Measurements from ENCODE around the gene ENPP6. TPM values are rescaled to one million over a fixed set of nuclear protein-coding genes. Genes with fewer than 3 reads are reported as not detected.

The ENPP6 gene
- total RNA-seq, 1 experiment from 2014 or later = not detected

DNA sequence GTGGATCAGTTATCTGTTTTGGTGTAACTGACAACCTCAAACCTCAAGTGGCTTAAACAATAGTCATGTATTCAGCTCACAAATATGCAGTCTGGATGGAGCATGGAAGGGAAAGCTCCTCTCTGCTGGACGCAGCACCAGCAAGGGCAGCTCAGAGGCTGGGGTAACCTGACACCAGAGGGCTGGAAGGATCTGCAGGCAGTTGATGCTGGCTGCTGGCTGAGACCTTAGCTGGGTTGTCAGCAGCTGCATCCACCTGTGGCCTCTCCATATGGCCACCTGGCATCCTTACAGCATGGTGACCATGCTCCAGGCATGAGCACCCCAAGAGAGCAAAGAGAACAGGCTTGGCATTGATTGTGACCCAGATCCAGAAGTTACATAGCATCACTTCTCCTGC, 46.7 kb downstream of the ENPP6 start:
- H3K4me1 Mint-ChIP-seq (ENCODE audit: insufficient read depth, unreplicated experiment) = no peaks in the 10 kb centered on the region
- H3K27ac Mint-ChIP-seq (ENCODE audit: low read depth, unreplicated experiment) = no peak overlapping the region
- ChIA-PET CTCF (interaction anchor here (0.7 to 2.4 kb wide), 4 partner anchors 29 to 330 kb away, joined by 3 to 13 read pairs (median 4); no protein-coding TSS in a partner anchor), POLR2A (interaction anchor here (0.6 to 0.7 kb wide), 2 partner anchors 10 to 11 kb away, joined by 3 to 5 read pairs; no protein-coding TSS in a partner anchor)
- peak; percentile 34 for DNase-seq (ENCODE audit: unreplicated experiment)
- H3K36me3 Mint-ChIP-seq (ENCODE audit: insufficient read depth, unreplicated experiment) = no peaks in the 10 kb centered on the region
- BruUV-seq (replicated peaks) = no TSS peak
- H3K4me3 Mint-ChIP-seq (ENCODE audit: unreplicated experiment) = no peak overlapping the region
- H3K9me3 Mint-ChIP-seq (ENCODE audit: unreplicated experiment) = no peaks in the 10 kb centered on the region
- TF ChIP-seq, protein P1, sequence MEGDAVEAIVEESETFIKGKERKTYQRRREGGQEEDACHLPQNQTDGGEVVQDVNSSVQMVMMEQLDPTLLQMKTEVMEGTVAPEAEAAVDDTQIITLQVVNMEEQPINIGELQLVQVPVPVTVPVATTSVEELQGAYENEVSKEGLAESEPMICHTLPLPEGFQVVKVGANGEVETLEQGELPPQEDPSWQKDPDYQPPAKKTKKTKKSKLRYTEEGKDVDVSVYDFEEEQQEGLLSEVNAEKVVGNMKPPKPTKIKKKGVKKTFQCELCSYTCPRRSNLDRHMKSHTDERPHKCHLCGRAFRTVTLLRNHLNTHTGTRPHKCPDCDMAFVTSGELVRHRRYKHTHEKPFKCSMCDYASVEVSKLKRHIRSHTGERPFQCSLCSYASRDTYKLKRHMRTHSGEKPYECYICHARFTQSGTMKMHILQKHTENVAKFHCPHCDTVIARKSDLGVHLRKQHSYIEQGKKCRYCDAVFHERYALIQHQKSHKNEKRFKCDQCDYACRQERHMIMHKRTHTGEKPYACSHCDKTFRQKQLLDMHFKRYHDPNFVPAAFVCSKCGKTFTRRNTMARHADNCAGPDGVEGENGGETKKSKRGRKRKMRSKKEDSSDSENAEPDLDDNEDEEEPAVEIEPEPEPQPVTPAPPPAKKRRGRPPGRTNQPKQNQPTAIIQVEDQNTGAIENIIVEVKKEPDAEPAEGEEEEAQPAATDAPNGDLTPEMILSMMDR (IDR thresholded peaks at IDR 0.05; ENCODE audit: unreplicated experiment) = no peak
- H3K27me3 Mint-ChIP-seq (ENCODE audit: insufficient read depth, unreplicated experiment) = no peaks in the 10 kb centered on the region
- intact Hi-C loops (cut with micrococcal nuclease) = no loop called here

DNA sequence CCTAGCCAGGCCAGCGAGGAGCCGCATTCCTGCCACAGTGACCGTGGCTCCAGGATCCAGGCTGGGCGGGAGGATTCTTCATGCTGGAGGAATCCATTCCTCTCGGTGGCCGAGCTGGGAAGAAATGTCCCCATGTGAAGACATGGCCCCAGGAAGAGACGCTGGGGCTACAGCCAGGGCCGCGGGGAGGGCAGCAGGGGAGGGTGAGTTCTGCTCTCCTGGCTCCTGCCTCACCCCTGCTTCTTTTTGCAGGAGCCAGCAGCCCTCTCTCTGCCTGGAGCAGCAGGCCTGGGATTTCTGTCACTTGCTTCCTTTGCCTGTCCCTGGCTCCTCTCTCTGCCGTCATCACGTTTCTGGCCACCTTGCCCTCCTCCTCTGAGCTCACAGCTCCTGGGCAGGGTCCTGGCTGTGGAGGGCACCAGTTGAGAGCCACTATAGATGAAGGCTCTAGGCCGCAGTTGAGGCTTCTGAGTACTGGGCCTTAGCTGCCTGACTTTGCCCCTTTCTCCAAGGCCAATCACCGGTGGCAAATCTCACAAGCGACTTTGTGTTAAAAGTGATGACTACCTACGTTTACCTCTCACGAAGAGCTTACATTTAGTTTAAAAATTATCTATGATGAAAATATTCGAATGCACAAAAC, 48.3 kb downstream of the ENPP6 start:
- CTCF ChIA-PET = interaction anchor here (0.7 to 8.0 kb wide), 8 partner anchors 9 to 338 kb away, joined by 3 to 98 read pairs (median 6); partner anchors contain the start of gene ENPP6

DNA sequence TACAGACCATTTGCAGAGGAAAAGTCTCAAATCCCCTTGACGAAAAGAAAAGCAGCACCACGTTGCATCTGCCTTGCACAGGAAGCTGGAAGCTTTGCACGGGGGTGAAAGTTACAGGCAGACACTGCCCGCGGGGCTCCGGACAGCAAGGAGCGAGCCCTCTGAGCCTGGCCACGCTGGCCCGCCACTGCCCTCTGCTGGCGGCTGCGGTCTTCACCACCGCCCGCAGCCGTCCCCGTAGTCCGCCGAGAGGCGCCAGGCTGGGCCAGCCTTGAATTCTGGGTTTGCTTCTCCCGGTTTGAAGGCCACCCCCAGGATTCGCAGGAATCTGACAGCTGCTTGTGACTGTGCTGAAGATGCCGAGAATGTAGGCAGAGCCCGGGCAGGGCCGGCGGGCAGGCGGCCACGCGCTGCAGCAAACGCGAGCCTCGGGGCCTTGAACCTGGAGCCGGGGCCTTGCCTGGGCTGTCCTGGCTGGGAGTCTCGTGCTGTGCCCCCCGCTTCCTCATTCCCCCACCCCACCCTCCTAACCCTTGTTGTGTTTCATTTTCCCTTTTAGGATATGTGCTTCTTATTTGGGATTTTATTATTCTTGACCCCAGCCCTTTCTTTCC, 49.2 kb downstream of the ENPP6 start:
- Mint-ChIP-seq H3K4me1 (ENCODE audit: insufficient read depth, unreplicated experiment) (no peaks in the 10 kb centered on the region), H3K36me3 (ENCODE audit: insufficient read depth, unreplicated experiment) (no peaks in the 10 kb centered on the region), H3K27me3 (ENCODE audit: insufficient read depth, unreplicated experiment) (no peaks in the 10 kb centered on the region), H3K27ac (ENCODE audit: low read depth, unreplicated experiment) (no peak overlapping the region), H3K9me3 (ENCODE audit: unreplicated experiment) (no peaks in the 10 kb centered on the region), H3K4me3 (ENCODE audit: unreplicated experiment) (no peak overlapping the region)
- intact Hi-C loops (cut with micrococcal nuclease) = loop anchor here (1.0 to 5.0 kb wide), 4 partner anchors 66 to 696 kb away; no protein-coding TSS in a partner anchor
- peak; percentile 61 for DNase-seq (ENCODE audit: unreplicated experiment)
- CTCF ChIA-PET = interaction anchor here (0.5 to 8.0 kb wide), 31 partner anchors 9 to 1640 kb away, joined by 3 to 98 read pairs (median 5); partner anchors contain the start of gene ENPP6
- POLR2A ChIA-PET = interaction anchor here (0.6 kb wide), 1 partner anchor 226 kb away, joined by 3 read pairs; no protein-coding TSS in a partner anchor
- no TSS peak for BruUV-seq (replicated peaks)
- TF ChIP-seq, protein P1 (IDR thresholded peaks at IDR 0.05; ENCODE audit: unreplicated experiment) = peak; percentile 95

More for the DNA sequence above, 48.3 kb downstream of the ENPP6 start:
- H3K27ac Mint-ChIP-seq (ENCODE audit: low read depth, unreplicated experiment) = no peak overlapping the region
- no peaks in the 10 kb centered on the region for H3K27me3 Mint-ChIP-seq (ENCODE audit: insufficient read depth, unreplicated experiment)
- no peaks in the 10 kb centered on the region for H3K9me3 Mint-ChIP-seq (ENCODE audit: unreplicated experiment)
- POLR2A ChIA-PET = interaction anchor here (0.6 to 0.9 kb wide), 2 partner anchors 28 to 291 kb away, joined by 3 read pairs; no protein-coding TSS in a partner anchor
- intact Hi-C loops (cut with micrococcal nuclease) = loop anchor here (2.0 to 5.0 kb wide), 2 partner anchors 67 to 81 kb away; no protein-coding TSS in a partner anchor
- no peaks in the 10 kb centered on the region for H3K36me3 Mint-ChIP-seq (ENCODE audit: insufficient read depth, unreplicated experiment)
- TF ChIP-seq, protein P1 (IDR thresholded peaks at IDR 0.05; ENCODE audit: unreplicated experiment) = no peak
- DNase-seq (ENCODE audit: unreplicated experiment) = no peak
- no peaks in the 10 kb centered on the region for H3K4me1 Mint-ChIP-seq (ENCODE audit: insufficient read depth, unreplicated experiment)
- no TSS peak for BruUV-seq (replicated peaks)
- H3K4me3 Mint-ChIP-seq (ENCODE audit: unreplicated experiment) = no peak overlapping the region

DNA sequence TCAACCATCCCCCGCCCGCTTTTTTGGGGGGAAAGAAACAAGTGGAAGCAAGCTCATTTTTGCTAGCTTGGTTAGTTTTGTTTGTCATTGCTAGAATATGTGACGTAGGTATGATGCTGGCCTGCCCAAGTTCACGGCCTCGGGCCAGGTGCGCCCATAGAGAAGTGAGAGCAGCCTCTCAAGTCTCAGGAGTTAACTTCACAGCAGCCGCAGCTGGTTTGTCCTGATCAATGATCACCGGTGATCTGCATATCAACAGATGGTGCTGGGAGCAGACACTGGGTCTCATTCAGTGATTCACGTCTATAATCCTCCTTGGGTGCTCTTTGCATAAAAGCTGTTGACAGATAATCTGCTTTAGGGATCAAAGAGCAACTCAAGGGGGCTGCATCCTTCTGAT, 50.1 kb downstream of the ENPP6 start:
- Mint-ChIP-seq H3K27me3 (ENCODE audit: insufficient read depth, unreplicated experiment) (peaks cover 2% of the 10 kb centered on the region), H3K4me1 (ENCODE audit: insufficient read depth, unreplicated experiment) (no peaks in the 10 kb centered on the region), H3K27ac (ENCODE audit: low read depth, unreplicated experiment) (no peak overlapping the region), H3K36me3 (ENCODE audit: insufficient read depth, unreplicated experiment) (no peaks in the 10 kb centered on the region), H3K4me3 (ENCODE audit: unreplicated experiment) (no peak overlapping the region), H3K9me3 (ENCODE audit: unreplicated experiment) (no peaks in the 10 kb centered on the region)
- DNase-seq (ENCODE audit: unreplicated experiment) = no peak
- BruUV-seq (replicated peaks) = no TSS peak
- ChIA-PET CTCF (interaction anchor here (0.6 to 8.0 kb wide), 29 partner anchors 8 to 706 kb away, joined by 3 to 98 read pairs (median 4); no protein-coding TSS in a partner anchor), POLR2A (no interaction called here)
- TF ChIP-seq, protein P1 (IDR thresholded peaks at IDR 0.05; ENCODE audit: unreplicated experiment) = no peak
- intact Hi-C loops (cut with micrococcal nuclease) = loop anchor here (5.0 kb wide), 1 partner anchor 65 kb away; no protein-coding TSS in a partner anchor

All from MCF 10A (cell line).